NCI-H2196 (cell line): ENCODE measurements around the gene DGAT2.

ENCODE experiments used
- DNase-seq: peaks from one replicate; lab custom pipeline; 2025; ENCODE audit not compliant: unreplicated experiment; lab: John Stamatoyannopoulos, UW

Gene DGAT2

DNA sequence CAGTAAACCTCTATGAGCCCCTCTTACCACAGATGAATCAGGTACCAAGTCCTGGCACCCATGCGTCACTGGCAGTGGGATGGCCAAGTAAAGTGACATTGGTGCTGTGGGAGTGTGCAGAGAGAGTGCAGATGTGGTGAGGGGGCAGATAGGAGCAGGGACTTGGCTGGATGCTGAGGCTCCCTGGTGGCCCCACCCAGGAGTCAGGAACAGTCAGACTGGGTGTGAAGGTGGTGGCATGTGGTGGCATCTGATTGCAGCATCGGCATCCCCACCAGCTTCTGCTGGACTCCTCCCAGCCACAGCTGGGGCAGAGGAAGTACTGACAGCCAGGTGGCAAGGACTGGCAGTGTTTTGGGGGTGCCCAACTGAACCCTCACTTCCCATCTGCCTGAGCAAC lies 11.4 kb downstream of the DGAT2 start:
- no peak for DNase-seq

DNA sequence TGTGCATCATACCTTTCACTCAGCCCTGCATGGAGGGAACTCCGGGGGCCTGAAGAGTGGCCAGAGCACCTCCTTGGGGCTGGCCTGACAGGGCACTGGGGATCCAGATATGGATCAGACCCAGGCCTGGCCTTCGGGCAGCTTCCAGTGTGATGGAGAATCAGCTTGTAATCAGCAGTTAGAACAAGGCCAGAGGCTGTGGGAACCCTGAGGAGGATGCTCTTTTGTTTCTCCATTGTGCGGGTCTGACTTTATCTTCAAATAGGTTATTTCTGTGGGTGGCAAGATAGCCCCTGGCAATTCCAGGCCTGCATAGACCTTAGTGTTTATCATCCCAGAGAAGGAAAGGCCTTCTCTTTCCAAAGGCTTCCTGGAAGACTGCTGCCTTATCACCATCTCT lies 12.3 kb downstream of the DGAT2 start:
- DNase-seq: no peak

DNA sequence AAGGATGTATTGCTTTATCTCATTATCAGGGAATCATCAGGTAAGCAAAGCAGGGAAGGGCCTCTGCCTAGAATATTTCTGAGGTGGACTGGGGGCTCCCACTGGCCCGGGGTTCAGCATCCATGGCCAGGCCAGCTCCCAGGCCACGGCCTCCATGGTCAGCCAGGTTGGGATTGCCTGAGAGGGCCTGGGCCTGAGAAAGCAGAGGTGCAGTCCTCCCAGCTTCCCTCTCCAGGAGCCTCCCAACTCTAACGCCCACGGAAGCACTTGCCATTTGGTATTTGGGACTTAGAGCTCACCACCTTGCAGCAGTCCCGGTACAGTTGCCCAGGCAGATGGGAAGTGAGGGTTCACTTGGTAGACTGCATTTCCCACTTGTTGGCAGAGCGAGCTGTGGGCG lies 12.7 kb downstream of the DGAT2 start:
- no peak for DNase-seq

DNA sequence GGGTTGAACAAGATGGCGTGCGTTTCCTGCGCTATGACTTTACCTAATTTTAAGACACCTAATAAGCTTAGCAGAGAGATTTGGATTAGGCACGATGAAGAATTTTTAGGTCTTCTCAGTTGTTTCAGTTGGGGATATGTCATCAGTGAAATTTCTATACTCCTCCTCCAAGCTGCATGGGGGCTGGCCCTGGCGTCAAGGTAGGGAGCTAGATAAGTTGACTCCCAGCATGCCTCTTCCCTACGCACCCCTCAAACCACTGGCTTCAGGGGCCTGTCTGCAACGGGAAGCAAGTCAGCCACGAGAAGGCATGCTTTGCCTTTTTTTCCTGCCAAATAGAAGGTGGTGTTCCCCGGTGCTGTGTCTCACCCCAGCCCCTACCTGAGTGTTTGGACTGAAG lies 13.3 kb downstream of the DGAT2 start:
- DNase-seq: no peak

DNA sequence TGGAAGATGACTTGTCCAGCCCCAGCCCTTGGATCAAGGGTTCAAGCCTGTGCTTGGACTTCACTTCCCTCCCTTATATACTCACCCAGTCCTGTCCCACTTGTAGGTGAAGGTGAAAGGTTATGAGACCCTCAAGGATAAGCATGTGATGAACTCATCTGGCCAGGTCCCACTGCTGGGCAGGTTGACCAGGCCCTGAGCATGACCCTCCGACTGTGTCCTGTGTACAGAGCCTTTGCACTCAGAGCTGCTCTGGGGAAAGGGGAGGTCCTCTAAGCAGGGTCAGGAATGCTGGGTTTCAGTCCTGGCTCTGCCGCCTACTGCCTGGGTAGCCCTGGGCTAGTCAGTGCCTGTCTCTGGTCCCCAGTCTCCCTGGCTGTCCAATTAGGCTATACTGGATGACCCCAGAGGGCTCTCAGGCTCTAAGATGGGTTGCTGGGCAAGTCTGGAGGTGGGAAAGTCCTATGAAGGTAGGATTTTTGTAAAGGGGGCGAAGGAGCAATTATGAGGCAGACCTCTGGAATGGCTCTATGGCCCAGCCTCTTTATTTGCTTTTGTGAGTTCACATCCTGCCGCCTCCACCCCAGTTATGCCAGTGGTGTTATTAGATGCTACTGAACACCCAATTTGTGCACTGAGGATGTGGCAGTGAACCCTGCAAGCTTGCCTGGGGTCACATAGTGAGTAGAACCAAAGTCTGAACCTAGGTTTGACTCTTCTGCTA lies 14.1 kb downstream of the DGAT2 start:
- DNase-seq: no peak

DNA sequence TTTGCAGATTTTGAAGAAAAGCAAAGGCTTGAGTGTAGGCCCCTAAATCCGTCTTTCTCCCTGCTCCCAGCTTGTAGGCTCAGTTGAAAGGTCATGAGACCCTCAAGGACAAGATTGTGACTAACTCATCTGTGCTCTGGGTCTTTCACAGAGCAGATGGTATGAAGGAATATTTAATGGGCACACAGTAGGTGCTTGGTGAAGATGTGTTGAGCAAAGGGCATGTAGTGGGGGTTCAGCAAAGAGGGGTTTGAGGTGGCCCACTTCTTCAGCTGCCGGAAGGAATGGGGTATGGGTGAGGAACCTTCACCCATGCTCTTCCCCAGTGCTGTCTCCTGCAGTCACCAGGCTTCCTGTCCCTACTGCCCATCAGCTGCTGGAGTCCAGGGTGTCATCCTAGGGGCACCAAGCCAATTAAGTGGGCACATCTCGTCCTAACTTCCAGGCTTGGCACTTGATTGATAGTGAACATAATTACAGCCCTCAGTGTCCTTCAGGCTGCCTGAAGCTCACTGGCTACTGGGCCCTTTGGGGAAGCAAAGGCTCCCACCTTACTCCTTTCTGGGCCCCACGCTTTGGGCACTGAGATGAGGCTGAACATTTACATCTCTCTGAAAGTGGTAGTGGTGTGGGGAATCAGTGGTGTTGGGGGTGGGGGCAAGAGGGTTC lies 15.0 kb downstream of the DGAT2 start:
- no peak for DNase-seq

DNA sequence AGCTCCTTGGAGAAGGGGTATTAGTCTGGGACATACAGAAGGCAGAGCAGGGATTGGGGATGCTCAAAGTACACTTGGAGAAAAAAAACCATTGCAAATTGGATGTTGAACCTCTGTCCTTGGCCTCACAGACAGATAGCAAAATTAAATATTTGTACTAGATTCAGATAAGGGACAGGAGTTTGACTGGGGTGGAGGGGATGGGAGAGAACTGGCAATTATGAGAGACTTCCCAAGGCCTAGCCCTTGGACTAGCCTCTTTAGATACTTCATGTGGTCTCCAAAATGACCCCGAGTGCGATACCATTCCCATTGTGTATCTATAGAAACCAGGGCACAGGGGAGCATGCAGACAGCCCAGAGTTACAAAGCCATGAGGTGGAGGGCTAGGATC lies 15.5 kb downstream of the DGAT2 start:
- no peak for DNase-seq

DNA sequence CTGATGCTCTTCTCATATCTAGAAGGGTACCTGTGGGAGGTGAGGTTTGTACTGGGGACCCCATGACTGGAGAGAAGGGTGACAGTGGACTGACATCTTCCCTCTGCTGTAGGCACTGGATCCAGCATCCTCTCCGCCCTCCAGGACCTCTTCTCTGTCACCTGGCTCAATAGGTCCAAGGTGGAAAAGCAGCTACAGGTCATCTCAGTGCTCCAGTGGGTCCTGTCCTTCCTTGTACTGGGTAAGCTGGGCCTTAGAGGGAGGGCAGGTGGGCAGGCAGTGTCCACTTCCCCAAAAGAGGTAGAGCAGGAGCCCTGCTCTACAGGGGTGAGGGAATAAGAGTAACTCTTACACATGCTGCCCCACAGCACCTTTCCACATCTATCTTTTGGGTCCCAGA lies 15.9 kb downstream of the DGAT2 start:
- DNase-seq: no peak

DNA sequence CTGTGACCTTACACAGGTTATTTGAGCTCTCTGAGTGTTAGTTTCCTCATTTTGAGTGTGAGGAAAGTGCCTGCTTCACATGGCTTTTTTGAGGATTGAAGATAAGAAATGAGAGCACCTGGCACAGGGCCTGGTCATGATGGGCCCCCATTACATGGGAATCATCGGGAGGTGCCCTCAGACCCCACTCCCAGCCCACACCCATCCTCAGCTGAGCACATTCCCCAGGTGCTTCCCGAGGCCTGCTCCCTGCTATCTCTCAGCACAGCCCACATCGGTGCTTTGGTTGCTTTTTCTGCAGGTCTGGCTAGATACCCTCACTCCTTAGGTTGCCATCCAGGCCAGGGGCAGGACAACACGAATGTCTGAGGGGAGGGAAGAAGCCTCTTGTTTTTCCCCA lies 16.6 kb downstream of the DGAT2 start:
- no peak for DNase-seq

DNA sequence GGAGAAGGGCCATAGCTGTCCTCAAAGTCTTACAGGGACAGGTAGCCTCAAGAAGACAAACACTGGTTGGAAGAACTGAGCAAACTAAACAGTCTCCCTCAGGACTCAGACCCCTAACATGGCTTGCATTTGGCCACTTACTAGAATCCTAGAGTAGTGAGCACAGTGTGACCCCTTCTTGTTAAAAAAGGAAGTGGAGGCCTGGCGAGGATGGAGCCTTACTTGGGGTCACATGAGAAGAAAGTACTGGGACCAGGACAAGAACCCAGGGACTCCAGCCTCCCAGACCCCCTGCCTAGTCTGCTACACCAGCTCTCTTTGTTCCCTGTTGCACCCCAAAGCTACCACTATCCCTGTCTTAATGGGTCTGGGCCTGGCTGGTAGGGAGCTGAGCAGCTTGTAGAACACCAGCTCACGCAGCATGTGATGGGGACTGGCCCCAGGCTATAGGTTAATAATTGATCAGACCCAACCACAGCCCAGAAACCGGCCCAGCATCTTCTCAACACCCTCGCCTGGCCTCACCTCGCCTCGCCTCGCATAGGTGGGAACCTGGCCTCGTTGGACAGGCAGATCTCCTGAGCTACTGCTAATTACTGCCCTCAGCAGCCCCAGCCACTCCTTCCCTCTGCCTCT lies 17.6 kb downstream of the DGAT2 start:
- DNase-seq: no peak

DNA sequence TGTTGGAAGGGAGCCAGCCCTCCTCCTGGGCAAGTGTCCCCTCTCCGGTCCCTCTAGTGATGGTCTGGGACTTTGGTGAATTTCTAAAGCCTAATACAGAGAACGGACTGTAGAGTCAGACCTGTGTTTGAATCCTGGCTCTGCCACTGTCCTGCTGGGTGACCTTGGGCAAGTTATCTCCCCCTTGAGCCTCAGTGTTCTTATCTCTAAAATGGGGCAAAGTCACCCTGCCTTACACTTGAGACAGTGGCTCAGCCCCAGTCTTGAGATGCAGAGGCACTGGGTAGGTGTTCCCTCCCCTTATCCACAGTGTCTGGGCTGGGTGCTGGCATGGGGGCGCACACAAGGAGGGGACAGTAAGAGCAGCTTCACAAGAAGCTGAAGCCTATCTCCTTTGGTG lies 20.9 kb downstream of the DGAT2 start:
- DNase-seq: no peak

DNA sequence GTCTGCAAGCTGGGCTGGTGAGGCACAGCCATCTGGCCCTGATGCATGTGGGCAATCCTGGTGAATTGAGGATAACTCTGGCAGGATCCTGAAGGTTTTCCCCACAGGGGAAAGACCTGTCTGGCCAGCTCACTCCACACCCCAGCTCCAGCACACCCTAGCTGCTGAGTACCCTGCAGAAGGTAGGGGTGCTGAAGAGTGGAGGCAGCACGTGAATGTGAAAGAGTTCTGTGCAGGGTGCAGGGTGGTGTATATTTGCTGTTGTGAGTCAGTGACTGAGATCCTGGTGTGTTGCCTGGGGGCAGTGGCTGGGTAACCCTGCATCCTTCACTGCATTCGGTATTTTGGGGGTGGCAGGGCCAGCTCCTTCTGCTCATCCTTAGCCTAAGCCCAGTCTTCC lies 22.4 kb downstream of the DGAT2 start:
- no peak for DNase-seq

DNA sequence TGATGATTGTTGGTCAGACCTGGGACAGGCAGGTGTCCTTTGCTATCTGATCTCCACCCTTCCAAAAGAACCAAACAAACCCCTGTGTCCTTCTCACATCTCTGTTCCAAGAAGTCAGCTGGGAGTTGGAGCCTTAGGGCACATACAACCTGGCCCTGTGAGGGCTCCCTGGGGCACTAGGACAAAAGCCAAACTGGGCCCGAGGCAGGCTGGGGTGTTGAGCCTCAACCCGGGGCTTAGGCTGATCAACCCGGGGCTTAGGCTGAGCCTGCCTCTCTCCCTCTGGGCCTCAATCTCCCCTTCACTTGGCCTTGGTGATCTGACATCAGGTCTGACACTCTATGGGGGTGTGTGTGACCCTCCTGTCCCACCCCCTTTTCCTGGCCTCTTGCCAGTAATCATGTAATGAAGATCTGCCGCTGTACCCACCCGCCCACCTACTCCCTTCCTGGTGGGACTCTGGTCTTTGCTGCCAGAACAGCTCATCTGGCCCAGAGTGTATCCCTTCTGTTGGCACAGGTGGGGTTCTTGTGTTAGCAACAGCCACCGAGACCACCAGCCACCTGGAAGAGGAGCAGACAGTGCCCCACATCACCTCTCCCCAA lies 23.7 kb downstream of the DGAT2 start:
- DNase-seq: no peak

DNA sequence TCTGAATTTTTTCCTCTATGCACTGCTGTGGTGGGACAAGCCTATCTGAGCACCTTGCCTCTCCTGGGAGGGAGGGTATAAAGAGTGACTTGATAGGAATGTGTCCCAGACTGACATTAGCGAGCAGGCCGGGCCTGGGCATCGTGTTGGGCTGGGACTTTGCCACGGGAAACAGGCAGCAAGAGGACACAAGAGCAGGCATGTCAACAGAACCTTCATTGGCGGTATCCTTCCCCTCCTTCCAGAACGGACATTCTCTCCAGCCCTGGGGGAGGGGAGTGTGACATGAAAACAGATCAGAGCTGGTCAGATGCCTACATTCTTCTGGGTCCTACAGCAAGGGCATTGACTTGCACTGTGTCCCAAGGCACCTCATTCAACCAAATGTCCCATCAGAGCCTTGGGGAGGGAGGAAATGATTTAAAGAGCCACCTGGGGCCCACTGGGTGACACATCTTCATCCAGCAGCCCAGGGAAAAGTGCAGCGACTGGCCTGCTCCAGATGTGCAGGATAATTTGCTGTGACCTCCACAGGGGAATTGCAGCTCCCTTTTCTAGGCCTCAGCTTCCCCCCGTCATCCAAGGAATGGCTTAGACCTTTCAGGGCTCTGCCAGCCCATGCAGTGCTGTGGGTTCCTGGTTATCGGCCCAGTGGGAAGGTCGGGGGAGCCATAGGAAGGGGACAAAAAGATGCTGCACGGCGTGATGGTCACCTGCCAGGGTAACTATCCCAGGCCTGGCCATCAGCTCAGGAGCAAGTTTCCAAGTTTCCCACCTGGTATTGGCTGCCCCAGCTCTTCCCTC lies 24.6 kb downstream of the DGAT2 start:
- DNase-seq: no peak

DNA sequence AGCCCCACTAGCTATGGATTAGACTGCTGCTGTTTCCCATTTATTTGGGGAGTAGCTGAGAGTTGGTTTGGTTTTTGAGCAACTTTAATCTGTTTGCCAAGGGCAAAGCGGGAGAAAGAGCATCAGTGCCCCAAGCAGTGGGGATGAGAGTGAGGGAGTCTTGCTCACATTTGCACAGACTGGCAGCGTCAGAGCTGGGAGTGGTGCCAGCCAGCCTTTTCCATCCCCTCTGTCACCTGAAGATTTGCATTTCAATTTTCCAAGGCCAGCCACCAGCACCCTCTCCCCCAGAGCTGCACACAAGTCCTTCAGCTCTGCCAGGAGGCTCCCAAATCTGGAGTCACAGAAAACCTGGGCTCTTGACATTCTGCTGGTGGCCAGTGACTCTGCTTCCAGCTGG lies 25.4 kb downstream of the DGAT2 start:
- DNase-seq: no peak

DNA sequence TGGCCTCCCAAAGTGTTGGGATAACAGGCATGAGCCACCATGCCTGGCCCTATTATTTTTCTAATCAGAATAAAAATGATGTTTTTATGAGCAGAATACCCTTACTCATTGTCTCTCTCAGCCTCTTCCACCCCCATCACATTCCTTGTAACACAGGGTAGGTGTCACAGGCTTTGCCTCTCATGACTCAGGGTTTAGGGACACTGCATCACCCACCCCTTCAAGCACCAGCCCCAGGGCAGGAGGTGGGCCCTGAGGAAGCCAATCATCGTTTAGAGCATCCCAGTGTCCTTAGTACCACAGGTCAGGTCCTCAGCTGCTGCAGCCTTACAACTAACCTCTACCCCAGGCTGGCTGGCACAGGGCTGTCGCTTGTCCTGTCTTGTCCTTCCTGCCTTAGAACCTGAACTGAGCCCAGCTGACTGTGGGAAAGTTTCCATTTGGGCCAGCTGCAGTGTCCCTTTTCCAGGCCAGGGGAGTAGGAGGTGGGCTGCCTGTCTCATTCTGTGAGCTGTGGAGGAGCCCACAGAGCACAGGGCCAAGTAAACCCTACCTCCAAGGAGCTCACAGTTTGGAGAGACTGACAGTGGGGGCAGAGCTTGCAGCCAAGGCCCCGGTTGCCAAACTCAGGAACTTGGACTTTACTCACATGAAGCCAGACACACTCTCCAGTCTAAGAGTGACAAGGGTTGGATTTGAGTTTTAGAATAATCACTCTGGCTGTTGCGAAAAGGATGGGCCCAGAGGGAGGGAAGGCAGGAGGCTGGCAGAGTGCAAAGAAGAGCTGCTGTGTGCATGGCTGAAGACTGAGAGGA lies 26.9 kb downstream of the DGAT2 start:
- no peak for DNase-seq

DNA sequence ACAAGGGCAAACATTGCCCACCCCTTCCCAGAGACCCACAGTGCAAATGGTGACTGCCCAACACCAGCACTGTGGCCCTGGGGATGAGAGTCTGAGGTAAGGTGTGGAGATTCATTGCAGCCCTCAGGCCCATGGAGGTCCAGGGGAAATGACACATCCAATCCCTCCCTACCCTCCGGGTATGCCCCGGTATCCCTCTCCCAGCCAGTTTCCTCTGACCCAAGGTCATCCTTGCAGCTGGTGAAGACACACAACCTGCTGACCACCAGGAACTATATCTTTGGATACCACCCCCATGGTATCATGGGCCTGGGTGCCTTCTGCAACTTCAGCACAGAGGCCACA lies 27.5 kb downstream of the DGAT2 start:
- no peak for DNase-seq

DNA sequence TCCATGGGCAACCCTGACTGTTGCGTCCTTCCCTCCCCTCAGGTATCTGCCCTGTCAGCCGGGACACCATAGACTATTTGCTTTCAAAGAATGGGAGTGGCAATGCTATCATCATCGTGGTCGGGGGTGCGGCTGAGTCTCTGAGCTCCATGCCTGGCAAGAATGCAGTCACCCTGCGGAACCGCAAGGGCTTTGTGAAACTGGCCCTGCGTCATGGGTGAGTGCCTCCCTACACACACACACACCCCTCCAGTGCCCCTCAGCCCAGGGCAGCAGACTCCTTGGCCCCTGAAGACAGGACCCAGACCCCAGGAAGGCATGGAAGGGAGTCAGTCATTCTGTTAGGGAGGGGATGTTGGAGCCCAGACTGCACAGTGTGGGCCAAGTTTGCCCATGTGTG lies 28.5 kb downstream of the DGAT2 start:
- no peak for DNase-seq

DNA sequence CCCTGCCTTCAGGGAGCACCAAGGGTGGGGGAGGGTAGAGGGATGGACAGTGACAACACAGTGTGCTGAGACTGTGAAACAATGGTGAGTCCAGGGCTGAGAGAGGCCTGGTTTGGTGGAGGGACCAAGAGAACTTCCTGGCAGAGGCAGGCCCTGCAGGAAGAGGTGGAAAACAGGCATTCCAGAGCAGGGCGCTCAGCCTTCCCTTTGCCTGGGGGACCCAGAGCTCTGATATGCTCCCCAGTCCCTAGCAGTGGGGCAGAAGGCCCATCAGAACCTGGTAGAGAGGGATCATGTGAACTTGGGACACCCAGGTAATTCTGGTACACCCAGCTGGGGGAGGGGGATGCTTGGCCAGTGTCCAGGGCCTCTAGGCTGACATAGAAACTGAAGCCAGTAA lies 29.2 kb downstream of the DGAT2 start:
- DNase-seq: no peak

DNA sequence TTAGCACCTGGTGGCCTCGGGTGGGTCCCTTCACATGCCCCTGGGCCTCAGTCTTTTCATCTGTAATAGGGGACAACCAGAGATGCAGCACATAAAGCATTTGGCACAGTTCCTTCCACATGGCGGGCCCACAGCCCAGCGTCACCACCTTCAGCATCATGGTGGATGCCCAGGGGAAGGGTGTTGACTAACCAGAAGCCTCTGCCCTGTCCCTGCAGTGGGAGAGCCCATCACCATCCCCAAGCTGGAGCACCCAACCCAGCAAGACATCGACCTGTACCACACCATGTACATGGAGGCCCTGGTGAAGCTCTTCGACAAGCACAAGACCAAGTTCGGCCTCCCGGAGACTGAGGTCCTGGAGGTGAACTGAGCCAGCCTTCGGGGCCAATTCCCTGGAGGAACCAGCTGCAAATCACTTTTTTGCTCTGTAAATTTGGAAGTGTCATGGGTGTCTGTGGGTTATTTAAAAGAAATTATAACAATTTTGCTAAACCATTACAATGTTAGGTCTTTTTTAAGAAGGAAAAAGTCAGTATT lies 31.6 kb downstream of the DGAT2 start:
- DNase-seq: no peak
